Neural cell (in vitro differentiated cells): ENCODE measurements around the gene TMEM52B. TPM values are rescaled to one million over a fixed set of nuclear protein-coding genes. Genes with fewer than 3 reads are reported as not detected.

ENCODE experiments used
- H2AFZ ChIP-seq: fragments of 200-600, 300-800 bp; sonication (generic), shearing (Covaris generic); 2 replicates; pipeline ENCODE4 v1.6.0; 2014; ENCODE audit warnings: low read depth, mild to moderate bottlenecking, antibody characterized with exemption, low read length, moderate library complexity
- H3F3A ChIP-seq: fragments of 200-600 bp; shearing (Covaris generic); 2 replicates; pipeline ENCODE4 v1.6.1; 2016; ENCODE audit warnings: mild to moderate bottlenecking, moderate library complexity, mixed read lengths, antibody characterized with exemption, low read length; ENCODE audit not compliant: insufficient read depth, poor library complexity, severe bottlenecking
- H3K27ac ChIP-seq: fragments of 200-600, 300-800 bp; sonication (generic), shearing (Covaris generic); 2 replicates; pipeline ENCODE4 v1.5.1; 2014; ENCODE audit warnings: mild to moderate bottlenecking, low read length, moderate library complexity
- H3K27me3 ChIP-seq: fragments of 300-800, 200-600 bp; sonication (generic), shearing (Covaris generic); 2 replicates; pipeline ENCODE4 v1.6.0; 2014; ENCODE audit warnings: mild to moderate bottlenecking, low read depth, low read length, moderate library complexity; ENCODE audit not compliant: insufficient read depth
- H3K36me3 ChIP-seq: fragments of 300-800, 200-600 bp; sonication (generic), shearing (Covaris generic); 2 replicates; pipeline ENCODE4 v1.5.1; 2014; ENCODE audit warnings: mild to moderate bottlenecking, antibody characterized with exemption, low read length, moderate library complexity; ENCODE audit not compliant: insufficient read depth
- H3K4me2 ChIP-seq: fragments of 300-800, 200-600 bp; sonication (generic), shearing (Covaris generic); 2 replicates; pipeline ENCODE4 v1.6.0; 2014; ENCODE audit warnings: mild to moderate bottlenecking, low read length
- H3K4me3 ChIP-seq: fragments of 300-800, 200-600 bp; sonication (generic), shearing (Covaris generic); 2 replicates; pipeline ENCODE4 v1.5.1; 2014; ENCODE audit warnings: mild to moderate bottlenecking, low read length, moderate library complexity
- H3K79me2 ChIP-seq: fragments of 200-600 bp; shearing (Covaris generic); replicated peaks from 2 replicates; pipeline ENCODE4 v1.6.0; 2014; ENCODE audit warnings: mild to moderate bottlenecking, low read length, moderate library complexity; ENCODE audit not compliant: insufficient read depth
- H3K9ac ChIP-seq: fragments of 300-800, 200-600 bp; sonication (generic), shearing (Covaris generic); 2 replicates; pipeline ENCODE4 v1.6.1; 2016; ENCODE audit warnings: mild to moderate bottlenecking, low read length, mixed read lengths
- H3K9me2 ChIP-seq: fragments of 200-600 bp; shearing (Covaris generic); 2 replicates; pipeline ENCODE4 v1.6.1; 2016; ENCODE audit warnings: mild to moderate bottlenecking, low read length, mixed read lengths; ENCODE audit not compliant: insufficient read depth
- H3K9me3 ChIP-seq: fragments of 200-600, 300-800 bp; sonication (generic), shearing (Covaris generic); 2 replicates; pipeline ENCODE4 v1.6.1; 2016; ENCODE audit warnings: mild to moderate bottlenecking, mixed run types, low read length, moderate library complexity, mixed read lengths
- H4K20me1 ChIP-seq: fragments of 200-600 bp; shearing (Covaris generic); 2 replicates; pipeline ENCODE4 v1.6.1; 2016; ENCODE audit warnings: mild to moderate bottlenecking, mixed run types; ENCODE audit not compliant: insufficient read depth
- EP300 ChIP-seq: fragments of 450-650 bp; conservative IDR thresholded peaks from 2 replicates; pipeline ENCODE4 v1.6.1; 2014; ENCODE audit warnings: antibody characterized with exemption, mild to moderate bottlenecking, moderate library complexity; ENCODE audit not compliant: poor library complexity, severe bottlenecking
- EZH2 ChIP-seq: fragments of 200-600, 300-800 bp; shearing (Covaris generic), sonication (generic); IDR thresholded peaks from 2 replicates; pipeline ENCODE4 v1.6.1; 2014; ENCODE audit warnings: antibody characterized with exemption, low read length, borderline replicate concordance, mild to moderate bottlenecking; ENCODE audit not compliant: insufficient read depth, poor library complexity, severe bottlenecking
- MXI1 ChIP-seq: fragments of 450-650 bp; conservative IDR thresholded peaks from 2 replicates; pipeline ENCODE4 v1.6.1; 2014; ENCODE audit warnings: antibody characterized with exemption, mild to moderate bottlenecking; ENCODE audit not compliant: poor library complexity, severe bottlenecking
- POLR2AphosphoS5 ChIP-seq: IDR thresholded peaks from 2 replicates; pipeline ENCODE4 v1.6.1; 2012
- RAD21 ChIP-seq: fragments of 450-650 bp; conservative IDR thresholded peaks from 2 replicates; pipeline ENCODE4 v1.6.1; 2014; ENCODE audit warnings: antibody characterized with exemption, mild to moderate bottlenecking, moderate library complexity
- SMC3 ChIP-seq: fragments of 450-650 bp; conservative IDR thresholded peaks from 2 replicates; pipeline ENCODE4 v1.6.1; 2014; ENCODE audit warnings: antibody characterized with exemption, mild to moderate bottlenecking, moderate library complexity; ENCODE audit not compliant: poor library complexity
- TAF1 ChIP-seq: IDR thresholded peaks from 2 replicates; pipeline ENCODE4 v1.6.1; 2012; ENCODE audit warnings: low read depth
- polyA plus RNA-seq: library from polyadenylated mRNA; depleted of rRNA; stranded (reverse); fragments of >200 nt; gene quantifications from 2 replicates; pipeline ENCODE4 v1.2.3, GENCODE V29; 2014
- TF ChIP-seq, protein P1 (sequence below): fragments of 450-650 bp; IDR thresholded peaks from 2 replicates; pipeline ENCODE4 v1.5.1; 2014; ENCODE audit warnings: antibody characterized with exemption, mild to moderate bottlenecking, moderate library complexity; ENCODE audit not compliant: poor library complexity, severe bottlenecking
- TF ChIP-seq, protein P2 (sequence below): IDR thresholded peaks from 2 replicates; pipeline ENCODE4 v1.6.1; 2012; ENCODE audit warnings: borderline replicate concordance

The TMEM52B gene
- polyA plus RNA-seq, 1 donor from 2014 or later: not detected

DNA sequence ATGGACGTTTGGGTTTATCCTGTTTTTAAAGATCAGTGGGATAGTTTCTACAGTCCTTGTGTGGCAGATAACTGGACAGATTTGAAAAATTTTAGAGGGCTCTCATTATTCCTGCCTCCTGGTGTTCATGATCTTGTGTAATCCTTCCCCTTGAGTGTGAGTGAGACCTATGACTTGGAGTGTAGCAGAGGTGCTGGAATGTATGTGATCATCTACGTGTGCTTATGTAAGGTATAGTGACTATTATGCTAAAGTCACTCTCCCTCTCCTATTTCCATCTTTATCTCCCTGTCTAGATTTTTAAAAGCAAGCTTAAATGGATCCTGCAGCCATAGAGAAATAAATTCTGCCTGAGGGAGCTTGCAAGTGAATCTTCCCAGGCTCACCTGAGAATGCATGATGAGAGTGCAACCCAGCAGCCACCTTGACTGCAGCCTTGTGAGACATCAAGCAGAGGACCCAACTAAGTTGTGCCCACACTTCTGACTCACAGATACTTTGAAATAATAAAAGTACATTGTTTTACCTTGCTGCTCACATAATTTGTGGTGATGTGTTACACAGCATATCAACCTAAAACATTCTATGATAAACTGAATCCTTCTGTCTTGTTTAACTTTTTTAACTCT, 3.7 kb upstream of the TMEM52B start:
- no peaks in the 10 kb centered on the region for H3K27me3 ChIP-seq
- no peaks in the 10 kb centered on the region for H3K9me2 ChIP-seq
- no peaks in the 10 kb centered on the region for H3K36me3 ChIP-seq
- H4K20me1 ChIP-seq: no peaks in the 10 kb centered on the region
- TF ChIP-seq RAD21 (no peak), SMC3 (no peak), TAF1 (no peak), EZH2 (no peak), POLR2AphosphoS5 (no peak)
- TF ChIP-seq, protein P1, sequence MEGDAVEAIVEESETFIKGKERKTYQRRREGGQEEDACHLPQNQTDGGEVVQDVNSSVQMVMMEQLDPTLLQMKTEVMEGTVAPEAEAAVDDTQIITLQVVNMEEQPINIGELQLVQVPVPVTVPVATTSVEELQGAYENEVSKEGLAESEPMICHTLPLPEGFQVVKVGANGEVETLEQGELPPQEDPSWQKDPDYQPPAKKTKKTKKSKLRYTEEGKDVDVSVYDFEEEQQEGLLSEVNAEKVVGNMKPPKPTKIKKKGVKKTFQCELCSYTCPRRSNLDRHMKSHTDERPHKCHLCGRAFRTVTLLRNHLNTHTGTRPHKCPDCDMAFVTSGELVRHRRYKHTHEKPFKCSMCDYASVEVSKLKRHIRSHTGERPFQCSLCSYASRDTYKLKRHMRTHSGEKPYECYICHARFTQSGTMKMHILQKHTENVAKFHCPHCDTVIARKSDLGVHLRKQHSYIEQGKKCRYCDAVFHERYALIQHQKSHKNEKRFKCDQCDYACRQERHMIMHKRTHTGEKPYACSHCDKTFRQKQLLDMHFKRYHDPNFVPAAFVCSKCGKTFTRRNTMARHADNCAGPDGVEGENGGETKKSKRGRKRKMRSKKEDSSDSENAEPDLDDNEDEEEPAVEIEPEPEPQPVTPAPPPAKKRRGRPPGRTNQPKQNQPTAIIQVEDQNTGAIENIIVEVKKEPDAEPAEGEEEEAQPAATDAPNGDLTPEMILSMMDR: no peak
- TF ChIP-seq, protein P2, sequence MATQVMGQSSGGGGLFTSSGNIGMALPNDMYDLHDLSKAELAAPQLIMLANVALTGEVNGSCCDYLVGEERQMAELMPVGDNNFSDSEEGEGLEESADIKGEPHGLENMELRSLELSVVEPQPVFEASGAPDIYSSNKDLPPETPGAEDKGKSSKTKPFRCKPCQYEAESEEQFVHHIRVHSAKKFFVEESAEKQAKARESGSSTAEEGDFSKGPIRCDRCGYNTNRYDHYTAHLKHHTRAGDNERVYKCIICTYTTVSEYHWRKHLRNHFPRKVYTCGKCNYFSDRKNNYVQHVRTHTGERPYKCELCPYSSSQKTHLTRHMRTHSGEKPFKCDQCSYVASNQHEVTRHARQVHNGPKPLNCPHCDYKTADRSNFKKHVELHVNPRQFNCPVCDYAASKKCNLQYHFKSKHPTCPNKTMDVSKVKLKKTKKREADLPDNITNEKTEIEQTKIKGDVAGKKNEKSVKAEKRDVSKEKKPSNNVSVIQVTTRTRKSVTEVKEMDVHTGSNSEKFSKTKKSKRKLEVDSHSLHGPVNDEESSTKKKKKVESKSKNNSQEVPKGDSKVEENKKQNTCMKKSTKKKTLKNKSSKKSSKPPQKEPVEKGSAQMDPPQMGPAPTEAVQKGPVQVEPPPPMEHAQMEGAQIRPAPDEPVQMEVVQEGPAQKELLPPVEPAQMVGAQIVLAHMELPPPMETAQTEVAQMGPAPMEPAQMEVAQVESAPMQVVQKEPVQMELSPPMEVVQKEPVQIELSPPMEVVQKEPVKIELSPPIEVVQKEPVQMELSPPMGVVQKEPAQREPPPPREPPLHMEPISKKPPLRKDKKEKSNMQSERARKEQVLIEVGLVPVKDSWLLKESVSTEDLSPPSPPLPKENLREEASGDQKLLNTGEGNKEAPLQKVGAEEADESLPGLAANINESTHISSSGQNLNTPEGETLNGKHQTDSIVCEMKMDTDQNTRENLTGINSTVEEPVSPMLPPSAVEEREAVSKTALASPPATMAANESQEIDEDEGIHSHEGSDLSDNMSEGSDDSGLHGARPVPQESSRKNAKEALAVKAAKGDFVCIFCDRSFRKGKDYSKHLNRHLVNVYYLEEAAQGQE: no peak
- no peak overlapping the region for H3K4me3 ChIP-seq
- no peaks in the 10 kb centered on the region for H3K79me2 ChIP-seq
- no peaks in the 10 kb centered on the region for H3F3A ChIP-seq
- H2AFZ ChIP-seq: no peak overlapping the region
- H3K27ac ChIP-seq: no peak overlapping the region
- H3K9ac ChIP-seq: no peak overlapping the region
- H3K9me3 ChIP-seq: no peaks in the 10 kb centered on the region
- H3K4me2 ChIP-seq: no peak overlapping the region

DNA sequence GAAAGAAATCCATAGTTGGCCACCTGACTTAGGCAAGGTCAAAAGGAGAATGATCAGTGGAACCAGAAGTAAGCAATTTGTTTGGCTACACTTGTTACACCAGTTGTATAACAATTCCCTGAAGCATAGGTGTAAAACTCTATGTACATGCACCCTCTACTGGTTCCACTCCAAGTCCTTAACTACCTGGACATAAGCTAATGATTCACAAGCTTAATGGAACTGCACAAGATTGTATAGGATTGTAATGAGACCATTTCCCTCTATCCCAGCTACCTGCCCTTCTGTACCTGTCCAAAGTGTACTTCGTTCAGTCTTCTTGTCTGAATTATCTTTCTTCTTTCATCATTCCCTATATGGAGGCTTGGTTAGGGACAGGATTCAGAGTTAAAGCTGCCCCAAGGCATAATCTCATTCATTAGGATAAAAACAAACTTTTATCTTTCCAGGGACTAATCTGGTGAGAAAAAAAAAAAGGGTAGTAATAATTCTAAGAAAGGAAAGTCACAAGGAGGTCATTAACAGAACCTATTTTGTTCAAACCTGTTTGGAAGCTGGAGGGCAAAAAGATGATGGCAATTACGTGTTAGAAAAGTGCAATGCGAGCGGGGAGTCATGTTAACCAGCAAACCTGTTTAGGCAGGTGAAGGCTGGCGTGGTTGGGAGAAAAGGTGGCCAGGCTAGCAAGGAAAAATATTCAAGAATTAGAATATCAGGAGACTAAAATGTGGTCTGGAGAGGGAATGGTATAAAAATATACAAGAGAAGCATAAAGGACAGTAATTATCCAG, 2.8 kb upstream of the TMEM52B start:
- no peaks in the 10 kb centered on the region for H4K20me1 ChIP-seq
- H2AFZ ChIP-seq: no peak overlapping the region
- no peak overlapping the region for H3K4me3 ChIP-seq
- H3K36me3 ChIP-seq: no peaks in the 10 kb centered on the region
- H3F3A ChIP-seq: no peaks in the 10 kb centered on the region
- H3K27ac ChIP-seq: no peak overlapping the region
- no peaks in the 10 kb centered on the region for H3K9me3 ChIP-seq
- H3K79me2 ChIP-seq: no peaks in the 10 kb centered on the region
- no peak overlapping the region for H3K9ac ChIP-seq
- TF ChIP-seq, protein P2: no peak
- TF ChIP-seq POLR2AphosphoS5 (no peak), EZH2 (no peak), MXI1 (no peak), TAF1 (no peak), EP300 (no peak), RAD21 (no peak)
- TF ChIP-seq, protein P1: no peak
- H3K9me2 ChIP-seq: no peaks in the 10 kb centered on the region
- H3K27me3 ChIP-seq: no peaks in the 10 kb centered on the region
- no peak overlapping the region for H3K4me2 ChIP-seq
